ENCODE measurements around the gene NSUN4.

NSUN4 gene

DNA sequence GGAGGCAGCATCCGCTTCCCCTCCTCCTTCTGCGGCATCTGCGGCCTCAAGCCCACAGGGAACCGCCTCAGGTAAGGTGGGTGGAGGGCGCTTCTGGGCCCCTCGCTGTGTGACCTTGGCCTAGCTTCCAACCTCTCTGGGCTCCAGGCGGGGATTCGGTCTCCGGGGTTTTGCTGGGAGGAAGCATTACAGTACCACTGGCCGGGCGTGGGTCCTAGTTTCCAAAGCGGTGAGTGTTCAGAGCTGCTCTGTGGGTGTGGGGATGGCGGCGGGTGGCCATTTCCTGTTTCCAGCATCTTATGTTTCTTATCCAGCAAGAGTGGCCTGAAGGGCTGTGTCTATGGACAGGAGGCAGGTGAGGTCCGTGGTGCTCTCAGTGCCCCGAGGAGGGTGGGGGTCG, 65.1 kb downstream of the NSUN4 start:
- TF ChIP-seq, protein P1, sequence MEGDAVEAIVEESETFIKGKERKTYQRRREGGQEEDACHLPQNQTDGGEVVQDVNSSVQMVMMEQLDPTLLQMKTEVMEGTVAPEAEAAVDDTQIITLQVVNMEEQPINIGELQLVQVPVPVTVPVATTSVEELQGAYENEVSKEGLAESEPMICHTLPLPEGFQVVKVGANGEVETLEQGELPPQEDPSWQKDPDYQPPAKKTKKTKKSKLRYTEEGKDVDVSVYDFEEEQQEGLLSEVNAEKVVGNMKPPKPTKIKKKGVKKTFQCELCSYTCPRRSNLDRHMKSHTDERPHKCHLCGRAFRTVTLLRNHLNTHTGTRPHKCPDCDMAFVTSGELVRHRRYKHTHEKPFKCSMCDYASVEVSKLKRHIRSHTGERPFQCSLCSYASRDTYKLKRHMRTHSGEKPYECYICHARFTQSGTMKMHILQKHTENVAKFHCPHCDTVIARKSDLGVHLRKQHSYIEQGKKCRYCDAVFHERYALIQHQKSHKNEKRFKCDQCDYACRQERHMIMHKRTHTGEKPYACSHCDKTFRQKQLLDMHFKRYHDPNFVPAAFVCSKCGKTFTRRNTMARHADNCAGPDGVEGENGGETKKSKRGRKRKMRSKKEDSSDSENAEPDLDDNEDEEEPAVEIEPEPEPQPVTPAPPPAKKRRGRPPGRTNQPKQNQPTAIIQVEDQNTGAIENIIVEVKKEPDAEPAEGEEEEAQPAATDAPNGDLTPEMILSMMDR (IDR thresholded peaks at IDR 0.05): no peak
- H3K4me1 ChIP-seq: peaks cover 2% of the 10 kb centered on the region
- H3K4me3 ChIP-seq (ENCODE audit: low read depth, low read length): no peak overlapping the region
- no peaks in the 10 kb centered on the region for H3K36me3 ChIP-seq (ENCODE audit: control insufficient read depth, insufficient read depth, low read length)
- no peak overlapping the region for H3K27ac ChIP-seq
- H3K9me3 ChIP-seq (ENCODE audit: control insufficient read depth, low read length): no peaks in the 10 kb centered on the region
- H2AFZ ChIP-seq: no peak overlapping the region
- H3K79me2 ChIP-seq: no peaks in the 10 kb centered on the region
- no peaks in the 10 kb centered on the region for H3K27me3 ChIP-seq (ENCODE audit: control insufficient read depth, insufficient read depth, low read length)
- H3K4me2 ChIP-seq (ENCODE audit: low read length): no peak overlapping the region
- H3K9ac ChIP-seq: no peak overlapping the region

DNA sequence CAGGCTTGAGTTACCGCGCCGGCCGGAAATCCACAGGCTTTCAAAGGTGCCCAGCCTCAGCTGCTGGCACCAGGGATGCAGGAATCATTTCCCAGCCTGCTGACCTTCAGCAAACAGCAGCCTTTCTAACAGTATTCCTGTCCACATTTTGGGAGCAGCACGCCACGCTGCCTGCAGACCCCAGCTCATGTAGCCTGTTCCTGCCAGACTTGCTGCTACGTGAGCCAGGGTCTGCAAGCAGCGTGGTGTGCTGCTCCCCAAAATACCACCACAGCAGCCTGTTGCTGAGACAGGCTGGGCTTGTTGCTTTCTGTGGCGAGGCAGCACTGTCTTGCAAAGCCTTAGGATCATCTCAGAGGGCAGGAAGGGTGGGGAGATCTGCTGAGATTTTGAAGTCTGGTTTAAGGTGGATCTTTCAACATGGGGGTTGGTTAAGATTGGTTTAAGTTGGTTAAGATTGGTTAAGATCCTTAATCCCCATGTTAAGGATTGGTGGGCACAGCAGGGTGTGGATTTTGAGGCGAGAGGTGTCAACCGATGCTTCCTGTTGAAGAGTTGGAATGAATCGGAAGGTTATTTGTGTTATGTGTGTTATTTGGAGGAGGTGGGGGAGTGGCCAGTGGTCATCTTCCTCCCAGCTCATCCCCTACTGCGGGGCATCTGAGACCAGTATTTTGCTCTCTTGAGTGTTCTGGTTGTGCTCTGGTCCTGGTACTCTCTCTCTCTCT, 66.4 kb downstream of the NSUN4 start:
- Histone ChIP-seq H3K4me3 (ENCODE audit: low read depth, low read length) (no peak overlapping the region), H3K27ac (no peak overlapping the region)

DNA sequence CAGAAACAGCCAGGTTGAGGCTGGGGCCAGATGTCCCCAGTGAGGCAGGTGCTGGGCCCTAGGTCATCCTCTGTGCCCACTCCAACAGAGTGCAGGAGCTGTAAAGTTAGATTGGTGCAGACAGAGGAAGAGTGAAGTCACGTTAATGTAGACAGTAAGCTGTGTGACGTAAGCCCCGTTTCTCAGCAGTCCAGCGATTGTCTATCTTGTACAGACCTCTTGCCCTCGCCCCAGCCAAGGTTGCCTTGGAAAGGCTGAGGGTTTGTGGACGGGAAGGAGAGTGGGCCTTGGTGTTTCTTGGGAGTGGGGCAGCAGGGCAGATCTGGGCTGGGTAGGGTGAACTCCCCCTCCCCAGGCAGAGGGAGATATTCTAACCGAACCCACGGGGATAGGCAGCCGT, 67.0 kb downstream of the NSUN4 start:
- Histone ChIP-seq H3K4me3 (ENCODE audit: low read depth, low read length) (no peak overlapping the region), H3K36me3 (ENCODE audit: control insufficient read depth, insufficient read depth, low read length) (no peaks in the 10 kb centered on the region), H3K9ac (no peak overlapping the region)

More for the DNA sequence above, 66.4 kb downstream of the NSUN4 start:
- Histone ChIP-seq H3K27me3 (ENCODE audit: control insufficient read depth, insufficient read depth, low read length) (no peaks in the 10 kb centered on the region), H3K9me3 (ENCODE audit: control insufficient read depth, low read length) (no peaks in the 10 kb centered on the region), H2AFZ (no peak overlapping the region), H3K4me2 (ENCODE audit: low read length) (no peak overlapping the region), H3K4me1 (peaks cover 2% of the 10 kb centered on the region), H3K9ac (no peak overlapping the region), H3K79me2 (no peaks in the 10 kb centered on the region), H3K36me3 (ENCODE audit: control insufficient read depth, insufficient read depth, low read length) (no peaks in the 10 kb centered on the region)
- TF ChIP-seq, protein P1 (IDR thresholded peaks at IDR 0.05): no peak

DNA sequence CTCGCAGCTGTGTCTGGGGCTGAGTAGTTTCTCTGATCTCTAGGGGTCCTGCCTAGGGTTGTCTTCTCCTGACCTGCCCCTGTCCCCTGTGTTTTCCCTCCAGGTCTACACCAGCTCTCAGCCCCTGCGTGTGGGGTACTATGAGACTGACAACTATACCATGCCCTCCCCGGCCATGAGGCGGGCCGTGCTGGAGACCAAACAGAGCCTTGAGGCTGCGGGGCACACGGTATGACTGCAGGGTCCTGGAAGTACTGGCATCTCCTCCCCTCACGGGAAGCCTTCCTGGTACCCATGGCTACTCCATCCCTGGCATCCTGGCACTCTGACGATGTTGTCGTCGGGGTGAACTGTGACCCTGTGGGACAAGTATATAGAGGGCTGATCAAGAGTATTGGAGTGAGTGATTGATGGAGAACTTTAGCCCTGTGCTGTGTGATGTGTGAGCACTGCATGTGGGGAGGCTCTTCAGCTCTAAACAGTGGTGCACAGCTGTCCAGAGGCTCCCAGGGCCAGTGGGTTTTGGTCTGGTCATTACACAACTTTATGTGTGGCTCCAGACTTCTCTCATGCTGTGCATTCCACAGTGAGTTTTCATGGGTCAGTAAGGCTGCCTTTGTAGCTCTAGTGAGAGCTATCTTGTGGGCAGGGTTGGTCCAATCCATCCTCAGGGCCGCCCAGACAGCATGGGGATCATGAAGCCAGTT, 67.9 kb downstream of the NSUN4 start:
- no peak overlapping the region for H3K4me3 ChIP-seq (ENCODE audit: low read depth, low read length)
- TF ChIP-seq, protein P1 (IDR thresholded peaks at IDR 0.05): no peak
- H3K9ac ChIP-seq: no peak overlapping the region
- H3K27me3 ChIP-seq (ENCODE audit: control insufficient read depth, insufficient read depth, low read length): no peaks in the 10 kb centered on the region
- peaks cover 5% of the 10 kb centered on the region for H3K4me1 ChIP-seq
- no peaks in the 10 kb centered on the region for H3K9me3 ChIP-seq (ENCODE audit: control insufficient read depth, low read length)
- H3K36me3 ChIP-seq (ENCODE audit: control insufficient read depth, insufficient read depth, low read length): no peaks in the 10 kb centered on the region
- no peak overlapping the region for H3K4me2 ChIP-seq (ENCODE audit: low read length)
- H3K79me2 ChIP-seq: no peaks in the 10 kb centered on the region
- no peak overlapping the region for H3K27ac ChIP-seq
- H2AFZ ChIP-seq: no peak overlapping the region

More for the DNA sequence above, 67.0 kb downstream of the NSUN4 start:
- Histone ChIP-seq H3K4me1 (peaks cover 5% of the 10 kb centered on the region), H2AFZ (no peak overlapping the region), H3K27ac (no peak overlapping the region), H3K4me2 (ENCODE audit: low read length) (no peak overlapping the region), H3K27me3 (ENCODE audit: control insufficient read depth, insufficient read depth, low read length) (no peaks in the 10 kb centered on the region), H3K79me2 (no peaks in the 10 kb centered on the region), H3K9me3 (ENCODE audit: control insufficient read depth, low read length) (no peaks in the 10 kb centered on the region)
- TF ChIP-seq, protein P1 (IDR thresholded peaks at IDR 0.05): no peak
